ENCODE results near the gene UGT1A3.

Gene UGT1A3

GRCh38 chr2:233693963-233694362 lies 34.9 kb upstream of the UGT1A3 start:
- Histone ChIP-seq H3K36me3 (replicated peaks; ENCODE audit: insufficient read depth, low read length) (no peaks in the 10 kb centered on the region), H3K9me2 (replicated peaks; ENCODE audit: insufficient read depth, low read length) (no peaks in the 10 kb centered on the region), H3K4me2 (ENCODE audit: low read depth, low read length) (no peak overlapping the region), H3K79me2 (ENCODE audit: low read length) (no peaks in the 10 kb centered on the region), H3K27me3 (replicated peaks; ENCODE audit: insufficient read depth, low read length) (no peaks in the 10 kb centered on the region), H3K4me1 (ENCODE audit: low read length) (no peaks in the 10 kb centered on the region), H3F3A (ENCODE audit: insufficient read depth, low read length) (no peaks in the 10 kb centered on the region), H3K9me3 (replicated peaks; ENCODE audit: insufficient read depth, low read length) (no peaks in the 10 kb centered on the region), H3K4me3 (ENCODE audit: low read length) (no peak overlapping the region), H4K20me1 (ENCODE audit: insufficient read depth, low read length) (no peaks in the 10 kb centered on the region), H3K27ac (ENCODE audit: low read length) (no peak overlapping the region), H2AFZ (ENCODE audit: low read length) (no peak overlapping the region), H3K9ac (ENCODE audit: low read length) (no peak overlapping the region)
- TF ChIP-seq EZH2 (optimal IDR thresholded peaks at IDR 0.05; ENCODE audit: low read depth, low read length) = no peak
- no peak for TF ChIP-seq EZH2phosphoT487 (IDR thresholded peaks at IDR 0.05; ENCODE audit: low read length)
- TF ChIP-seq CTCF (IDR thresholded peaks at IDR 0.05; ENCODE audit: low read length) = no peak
- DNase-seq = no peak

GRCh38 chr2:233698740-233699139 lies 30.1 kb upstream of the UGT1A3 start:
- Histone ChIP-seq H3K4me3 (ENCODE audit: low read length) (no peak overlapping the region), H3F3A (ENCODE audit: insufficient read depth, low read length) (no peaks in the 10 kb centered on the region), H3K9me3 (replicated peaks; ENCODE audit: insufficient read depth, low read length) (no peaks in the 10 kb centered on the region), H3K79me2 (ENCODE audit: low read length) (no peaks in the 10 kb centered on the region), H3K4me2 (ENCODE audit: low read depth, low read length) (no peak overlapping the region), H3K36me3 (replicated peaks; ENCODE audit: insufficient read depth, low read length) (no peaks in the 10 kb centered on the region), H3K27me3 (replicated peaks; ENCODE audit: insufficient read depth, low read length) (no peaks in the 10 kb centered on the region), H4K20me1 (ENCODE audit: insufficient read depth, low read length) (no peaks in the 10 kb centered on the region), H2AFZ (ENCODE audit: low read length) (no peak overlapping the region), H3K27ac (ENCODE audit: low read length) (no peak overlapping the region), H3K9ac (ENCODE audit: low read length) (no peak overlapping the region), H3K9me2 (replicated peaks; ENCODE audit: insufficient read depth, low read length) (no peaks in the 10 kb centered on the region), H3K4me1 (ENCODE audit: low read length) (no peaks in the 10 kb centered on the region)
- DNase-seq = no peak
- TF ChIP-seq EZH2 (optimal IDR thresholded peaks at IDR 0.05; ENCODE audit: low read depth, low read length) (no peak), EZH2phosphoT487 (IDR thresholded peaks at IDR 0.05; ENCODE audit: low read length) (no peak), CTCF (IDR thresholded peaks at IDR 0.05; ENCODE audit: low read length) (no peak)

DNA sequence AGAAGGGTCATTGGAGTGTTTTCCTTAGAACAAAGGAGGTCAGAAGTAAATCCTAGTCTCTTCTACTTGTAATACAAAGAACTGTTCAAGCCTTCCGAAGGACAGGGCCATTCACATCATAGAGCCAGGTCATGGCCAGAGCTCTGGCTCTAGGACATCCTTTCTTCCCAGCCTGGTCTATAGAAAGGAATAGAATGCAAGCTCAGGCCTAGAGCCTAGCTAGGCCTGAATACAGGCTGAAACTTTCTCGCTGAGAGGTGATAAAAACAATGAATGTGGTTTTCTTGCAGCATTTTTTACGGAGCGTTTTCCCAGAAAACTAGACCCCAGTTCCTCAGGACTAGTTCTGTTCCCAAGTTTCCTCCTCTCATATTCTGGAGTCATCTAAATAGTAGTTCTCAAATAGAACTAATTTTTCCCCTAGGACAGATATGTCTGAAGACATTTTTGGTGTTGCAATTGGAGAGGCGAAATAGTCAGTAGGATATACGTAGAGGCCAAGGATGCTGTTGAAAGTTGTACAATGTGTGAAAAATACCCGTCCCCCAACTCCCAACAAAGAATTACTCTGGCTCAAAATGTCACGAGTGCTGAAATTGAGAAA lies 29.3 kb upstream of the UGT1A3 start:
- Histone ChIP-seq H3K36me3 (replicated peaks; ENCODE audit: insufficient read depth, low read length) (no peaks in the 10 kb centered on the region), H4K20me1 (ENCODE audit: insufficient read depth, low read length) (no peaks in the 10 kb centered on the region), H2AFZ (ENCODE audit: low read length) (no peak overlapping the region), H3K4me2 (ENCODE audit: low read depth, low read length) (no peak overlapping the region), H3K27ac (ENCODE audit: low read length) (no peak overlapping the region), H3K9ac (ENCODE audit: low read length) (no peak overlapping the region), H3K4me1 (ENCODE audit: low read length) (no peaks in the 10 kb centered on the region), H3F3A (ENCODE audit: insufficient read depth, low read length) (no peaks in the 10 kb centered on the region), H3K27me3 (replicated peaks; ENCODE audit: insufficient read depth, low read length) (no peaks in the 10 kb centered on the region), H3K9me2 (replicated peaks; ENCODE audit: insufficient read depth, low read length) (no peaks in the 10 kb centered on the region), H3K9me3 (replicated peaks; ENCODE audit: insufficient read depth, low read length) (no peaks in the 10 kb centered on the region), H3K79me2 (ENCODE audit: low read length) (no peaks in the 10 kb centered on the region), H3K4me3 (ENCODE audit: low read length) (no peak overlapping the region)
- no peak for TF ChIP-seq EZH2phosphoT487 (IDR thresholded peaks at IDR 0.05; ENCODE audit: low read length)
- TF ChIP-seq EZH2 (optimal IDR thresholded peaks at IDR 0.05; ENCODE audit: low read depth, low read length) = no peak
- TF ChIP-seq CTCF (IDR thresholded peaks at IDR 0.05; ENCODE audit: low read length) = no peak
- DNase-seq = no peak

All from MM.1S (cell line).